ENCODE measurements around the gene EDDM13. TPM values are rescaled to one million over a fixed set of nuclear protein-coding genes. Genes with fewer than 3 reads are reported as not detected.

Gene EDDM13
- total RNA-seq, 4 donors from 2014 or later = 6.0 to 25.8 (median 11.4) TPM

- no peak for TF ChIP-seq EP300 (IDR thresholded peaks at IDR 0.05)
- TF ChIP-seq POLR2AphosphoS5 (IDR thresholded peaks at IDR 0.05) = no peak
- no peak for TF ChIP-seq CTCF (IDR thresholded peaks at IDR 0.05)
- no peak for TF ChIP-seq POLR2A (IDR thresholded peaks at IDR 0.05)
- no peak for DNase-seq (ENCODE audit: low spot score in 2 of 2)
- Histone ChIP-seq H3K4me3 (no peak overlapping the region), H3K27me3 (no peaks in the 10 kb centered on the region), H3K36me3 (peaks cover 3% of the 10 kb centered on the region), H3K27ac (no peak overlapping the region), H3K4me1 (no peaks in the 10 kb centered on the region), H3K9me3 (no peaks in the 10 kb centered on the region)
- WGBS = 89% methylated on average over 4 of the region's 4 CpGs
These were observed 10.3 kb downstream of the EDDM13 start for GRCh38 chr19:56282809-56283208.

GRCh38 chr19:56284746-56285145, 12.2 kb downstream of the EDDM13 start:
- Histone ChIP-seq H3K36me3 (peaks cover 3% of the 10 kb centered on the region), H3K4me3 (no peak overlapping the region), H3K4me1 (no peaks in the 10 kb centered on the region), H3K27ac (no peak overlapping the region), H3K9me3 (no peaks in the 10 kb centered on the region), H3K27me3 (no peaks in the 10 kb centered on the region)
- DNase-seq (ENCODE audit: low spot score in 2 of 2) = no peak
- WGBS = 86% methylated on average over 3 of the region's 3 CpGs
- TF ChIP-seq POLR2A (IDR thresholded peaks at IDR 0.05) = no peak

DNA sequence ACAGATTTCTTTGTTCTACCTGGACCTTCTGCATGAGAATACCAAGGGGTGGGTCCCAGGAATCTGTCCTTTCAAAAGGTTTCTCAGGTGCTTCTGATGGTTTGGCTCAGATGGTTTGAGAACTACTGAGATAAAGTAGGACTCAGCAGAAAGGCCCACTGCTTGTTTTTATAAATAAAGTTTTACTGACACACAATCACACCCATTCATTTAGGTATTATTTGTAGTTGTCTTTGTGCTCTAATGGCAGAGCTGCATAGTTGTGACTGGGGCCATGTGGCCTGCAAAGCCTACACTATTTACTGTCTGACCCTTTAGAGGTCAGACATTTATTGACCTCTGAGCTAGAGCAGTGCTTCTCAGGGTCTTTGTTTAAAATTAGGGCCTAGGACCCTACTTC, 17.6 kb downstream of the EDDM13 start:
- Histone ChIP-seq H3K4me3 (no peak overlapping the region), H3K36me3 (peaks cover 11% of the 10 kb centered on the region), H3K9me3 (no peaks in the 10 kb centered on the region), H3K4me1 (peaks cover 14% of the 10 kb centered on the region), H3K27me3 (no peaks in the 10 kb centered on the region), H3K27ac (no peak overlapping the region)
- no peak for TF ChIP-seq POLR2A (IDR thresholded peaks at IDR 0.05)
- no peak for TF ChIP-seq POLR2AphosphoS5 (IDR thresholded peaks at IDR 0.05)
- TF ChIP-seq EP300 (IDR thresholded peaks at IDR 0.05) = no peak
- no peak for TF ChIP-seq CTCF (IDR thresholded peaks at IDR 0.05)
- DNase-seq (ENCODE audit: low spot score in 2 of 2) = no peak

DNA sequence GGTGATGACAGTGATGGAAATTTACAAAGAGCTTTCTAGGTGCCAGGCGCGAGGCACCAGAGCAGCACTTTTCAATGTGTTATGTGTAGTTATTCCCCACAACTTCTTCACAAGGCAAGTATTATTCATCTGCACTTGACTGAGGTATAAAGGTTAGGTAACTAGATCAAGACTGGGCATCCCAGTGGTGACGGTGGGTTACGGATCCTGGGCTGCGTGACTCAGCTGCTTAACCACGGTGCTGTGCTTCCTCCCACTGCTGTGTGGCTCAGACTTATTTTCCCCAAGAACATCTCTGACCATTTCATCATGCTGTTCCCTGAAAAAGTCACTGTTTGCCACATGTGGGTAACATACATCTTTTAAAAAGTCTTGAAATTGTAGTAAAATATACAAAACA, 19.3 kb downstream of the EDDM13 start:
- Histone ChIP-seq H3K4me1 (peaks cover 25% of the 10 kb centered on the region), H3K4me3 (no peak overlapping the region), H3K36me3 (peaks cover 8% of the 10 kb centered on the region), H3K9me3 (no peaks in the 10 kb centered on the region), H3K27me3 (no peaks in the 10 kb centered on the region), H3K27ac (no peak overlapping the region)
- WGBS = 89% methylated on average over 6 of the region's 6 CpGs
- no peak for DNase-seq (ENCODE audit: low spot score in 2 of 2)
- no peak for TF ChIP-seq CTCF (IDR thresholded peaks at IDR 0.05)
- no peak for TF ChIP-seq POLR2A (IDR thresholded peaks at IDR 0.05)
- TF ChIP-seq POLR2AphosphoS5 (IDR thresholded peaks at IDR 0.05) = no peak
- no peak for TF ChIP-seq EP300 (IDR thresholded peaks at IDR 0.05)

DNA sequence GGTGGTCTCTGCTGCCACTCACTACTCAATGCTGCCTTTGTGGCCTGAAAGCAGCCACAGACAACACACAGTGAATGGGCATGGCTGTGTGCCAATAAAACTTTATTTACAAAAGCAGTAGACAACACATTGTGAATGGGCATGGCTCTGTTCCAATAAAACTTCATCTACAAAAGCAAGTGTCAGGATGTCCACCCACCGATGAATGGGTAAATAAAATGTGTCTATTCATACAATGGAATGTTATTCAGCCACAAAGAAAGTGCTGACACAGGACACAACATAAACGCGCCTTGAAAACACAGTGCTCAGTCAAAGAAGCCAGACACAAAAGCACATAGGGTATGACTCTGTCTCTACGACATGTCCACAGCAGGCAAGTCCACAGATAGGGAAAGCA, 22.0 kb downstream of the EDDM13 start:
- WGBS = 54% methylated on average over 4 of the region's 4 CpGs
- no peaks in the 10 kb centered on the region for H3K27me3 ChIP-seq
- peaks cover 8% of the 10 kb centered on the region for H3K36me3 ChIP-seq
- TF ChIP-seq EP300 (IDR thresholded peaks at IDR 0.05) (no peak), POLR2A (IDR thresholded peaks at IDR 0.05) (no peak), CTCF (IDR thresholded peaks at IDR 0.05) (no peak), POLR2AphosphoS5 (IDR thresholded peaks at IDR 0.05) (no peak)
- no peaks in the 10 kb centered on the region for H3K9me3 ChIP-seq
- no peak for DNase-seq (ENCODE audit: low spot score in 2 of 2)
- no peak overlapping the region for H3K4me3 ChIP-seq
- H3K27ac ChIP-seq = peak overlapping the region; percentile 76
- H3K4me1 ChIP-seq = peaks cover 25% of the 10 kb centered on the region
